ENCODE data around the gene PTPRD. TPM values are rescaled to one million over a fixed set of nuclear protein-coding genes. Genes with fewer than 3 reads are reported as not detected.

PTPRD gene
- total RNA-seq, 1 experiment from 2014 or later, result not detected

DNA sequence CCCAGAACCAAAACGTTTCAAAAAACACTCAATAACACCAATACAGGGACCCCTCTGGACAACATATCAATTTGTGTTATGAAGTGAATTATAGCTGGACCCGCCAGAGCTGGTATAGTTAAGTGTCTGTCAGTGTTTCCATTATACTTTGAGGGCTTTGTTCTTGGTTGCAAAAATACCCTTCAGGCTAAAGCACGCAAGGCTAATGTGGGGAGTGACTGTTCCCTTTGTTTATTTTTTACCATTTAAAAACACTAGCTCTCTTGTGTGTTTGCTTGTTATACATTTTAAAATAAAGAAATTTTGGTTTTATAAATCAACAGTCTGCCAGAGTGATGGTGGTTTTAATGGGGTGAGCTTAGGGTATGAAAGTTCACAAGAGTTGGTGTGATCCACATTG lies 859.5 kb downstream of the PTPRD start:
- Histone ChIP-seq H3K4me3 (ENCODE audit: low read depth, low read length, poor library complexity, severe bottlenecking) (no peak overlapping the region), H3K4me1 (ENCODE audit: insufficient read depth, low read length, poor library complexity, severe bottlenecking) (no peaks in the 10 kb centered on the region), H3K36me3 (ENCODE audit: insufficient read depth, low read length, poor library complexity, severe bottlenecking) (no peaks in the 10 kb centered on the region), H3K9me3 (ENCODE audit: low read depth, low read length, poor library complexity, severe bottlenecking) (no peaks in the 10 kb centered on the region), H3K27ac (ENCODE audit: low read depth, low read length, poor library complexity, severe bottlenecking) (no peak overlapping the region), H3K27me3 (replicated peaks; ENCODE audit: insufficient read depth, low read depth, low read length, poor library complexity) (peaks cover 18% of the 10 kb centered on the region)
- CTCF ChIA-PET, result no interaction called here
- POLR2A ChIA-PET (ENCODE audit: low non-redundant PET), result no interaction called here
- no peak for DNase-seq (ENCODE audit: low spot score)
- TF ChIP-seq, protein P1, sequence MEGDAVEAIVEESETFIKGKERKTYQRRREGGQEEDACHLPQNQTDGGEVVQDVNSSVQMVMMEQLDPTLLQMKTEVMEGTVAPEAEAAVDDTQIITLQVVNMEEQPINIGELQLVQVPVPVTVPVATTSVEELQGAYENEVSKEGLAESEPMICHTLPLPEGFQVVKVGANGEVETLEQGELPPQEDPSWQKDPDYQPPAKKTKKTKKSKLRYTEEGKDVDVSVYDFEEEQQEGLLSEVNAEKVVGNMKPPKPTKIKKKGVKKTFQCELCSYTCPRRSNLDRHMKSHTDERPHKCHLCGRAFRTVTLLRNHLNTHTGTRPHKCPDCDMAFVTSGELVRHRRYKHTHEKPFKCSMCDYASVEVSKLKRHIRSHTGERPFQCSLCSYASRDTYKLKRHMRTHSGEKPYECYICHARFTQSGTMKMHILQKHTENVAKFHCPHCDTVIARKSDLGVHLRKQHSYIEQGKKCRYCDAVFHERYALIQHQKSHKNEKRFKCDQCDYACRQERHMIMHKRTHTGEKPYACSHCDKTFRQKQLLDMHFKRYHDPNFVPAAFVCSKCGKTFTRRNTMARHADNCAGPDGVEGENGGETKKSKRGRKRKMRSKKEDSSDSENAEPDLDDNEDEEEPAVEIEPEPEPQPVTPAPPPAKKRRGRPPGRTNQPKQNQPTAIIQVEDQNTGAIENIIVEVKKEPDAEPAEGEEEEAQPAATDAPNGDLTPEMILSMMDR (conservative IDR thresholded peaks at IDR 0.05; ENCODE audit: low read depth, low read length), result no peak
- TF ChIP-seq EZH2 (IDR thresholded peaks at IDR 0.05; ENCODE audit: borderline replicate concordance, low read depth, low read length, poor library complexity, severe bottlenecking), result no peak
- BruUV-seq (replicated peaks), result no TSS peak
- intact Hi-C loops (cut with micrococcal nuclease; ENCODE audit: unreplicated experiment), result no loop called here

DNA sequence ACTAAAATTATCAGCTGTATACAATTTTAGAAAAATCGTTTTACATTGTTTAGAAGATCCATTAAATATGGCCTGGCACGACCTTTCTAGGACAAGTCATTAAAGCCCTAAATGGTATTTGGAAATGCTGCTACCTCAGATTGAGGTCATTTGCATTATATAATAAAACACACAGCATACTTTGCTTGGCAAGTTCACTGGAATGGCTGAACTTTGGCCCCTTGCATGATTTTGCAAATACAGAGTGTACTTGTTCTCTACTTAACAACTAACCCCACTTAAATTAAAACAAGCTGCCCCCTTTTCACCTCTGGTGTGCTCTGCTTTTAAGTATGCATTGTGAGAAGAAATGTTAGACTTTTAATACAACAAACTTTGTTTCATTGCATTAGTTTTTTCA lies 860.1 kb downstream of the PTPRD start:
- H3K27me3 ChIP-seq (replicated peaks; ENCODE audit: insufficient read depth, low read depth, low read length, poor library complexity), result peaks cover 18% of the 10 kb centered on the region
- no peaks in the 10 kb centered on the region for H3K4me1 ChIP-seq (ENCODE audit: insufficient read depth, low read length, poor library complexity, severe bottlenecking)
- intact Hi-C loops (cut with micrococcal nuclease; ENCODE audit: unreplicated experiment), result no loop called here
- no peak for TF ChIP-seq EZH2 (IDR thresholded peaks at IDR 0.05; ENCODE audit: borderline replicate concordance, low read depth, low read length, poor library complexity, severe bottlenecking)
- TF ChIP-seq, protein P1 (conservative IDR thresholded peaks at IDR 0.05; ENCODE audit: low read depth, low read length), result no peak
- no peaks in the 10 kb centered on the region for H3K36me3 ChIP-seq (ENCODE audit: insufficient read depth, low read length, poor library complexity, severe bottlenecking)
- H3K9me3 ChIP-seq (ENCODE audit: low read depth, low read length, poor library complexity, severe bottlenecking), result no peaks in the 10 kb centered on the region
- no TSS peak for BruUV-seq (replicated peaks)
- DNase-seq (ENCODE audit: low spot score), result no peak
- CTCF ChIA-PET, result no interaction called here
- no peak overlapping the region for H3K27ac ChIP-seq (ENCODE audit: low read depth, low read length, poor library complexity, severe bottlenecking)
- POLR2A ChIA-PET (ENCODE audit: low non-redundant PET), result no interaction called here
- no peak overlapping the region for H3K4me3 ChIP-seq (ENCODE audit: low read depth, low read length, poor library complexity, severe bottlenecking)

DNA sequence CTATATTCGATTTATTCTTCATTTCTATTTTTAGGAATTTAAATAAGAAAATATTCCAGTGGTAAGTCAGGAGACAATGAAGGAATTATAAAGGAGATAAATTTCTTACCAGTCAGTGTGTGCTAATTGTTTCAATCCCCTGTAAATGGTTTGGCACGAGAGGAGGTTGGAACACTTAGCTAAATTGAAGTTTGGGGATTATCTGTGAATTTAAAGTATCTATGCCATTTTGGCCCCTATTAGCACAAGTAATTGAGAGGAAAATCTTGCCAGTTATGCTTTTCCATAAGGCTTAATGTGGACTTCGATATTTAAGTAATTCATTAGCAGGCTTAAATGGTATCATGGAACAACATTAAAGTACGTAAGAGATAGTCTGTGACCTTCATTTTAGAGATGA lies 860.8 kb downstream of the PTPRD start:
- POLR2A ChIA-PET (ENCODE audit: low non-redundant PET), result no interaction called here
- TF ChIP-seq, protein P1 (conservative IDR thresholded peaks at IDR 0.05; ENCODE audit: low read depth, low read length), result no peak
- no peak for TF ChIP-seq EZH2 (IDR thresholded peaks at IDR 0.05; ENCODE audit: borderline replicate concordance, low read depth, low read length, poor library complexity, severe bottlenecking)
- H3K27ac ChIP-seq (ENCODE audit: low read depth, low read length, poor library complexity, severe bottlenecking), result no peak overlapping the region
- H3K4me3 ChIP-seq (ENCODE audit: low read depth, low read length, poor library complexity, severe bottlenecking), result no peak overlapping the region
- no peak for DNase-seq (ENCODE audit: low spot score)
- peaks cover 16% of the 10 kb centered on the region for H3K27me3 ChIP-seq (replicated peaks; ENCODE audit: insufficient read depth, low read depth, low read length, poor library complexity)
- H3K9me3 ChIP-seq (ENCODE audit: low read depth, low read length, poor library complexity, severe bottlenecking), result no peaks in the 10 kb centered on the region
- CTCF ChIA-PET, result no interaction called here
- BruUV-seq (replicated peaks), result no TSS peak
- H3K4me1 ChIP-seq (ENCODE audit: insufficient read depth, low read length, poor library complexity, severe bottlenecking), result no peaks in the 10 kb centered on the region
- H3K36me3 ChIP-seq (ENCODE audit: insufficient read depth, low read length, poor library complexity, severe bottlenecking), result no peaks in the 10 kb centered on the region
- intact Hi-C loops (cut with micrococcal nuclease; ENCODE audit: unreplicated experiment), result no loop called here
